GM12878 (cell line): ENCODE data around the gene PADI3. TPM values are rescaled to one million over a fixed set of nuclear protein-coding genes. Genes with fewer than 3 reads are reported as not detected.

Source experiments
- ATAC-seq: fragments of 200-7000 bp; cut with Tn5 transposase; 3 replicates; pipeline ENCODE4 v1.9.1; 2020; ENCODE audit warnings: mild to moderate bottlenecking, moderate library complexity
- BruUV-seq: library from RNA; stranded (reverse); fragments of 400-500 nt; replicated peaks from 2 replicates; lab custom pipeline; 2021; lab: Mats Ljungman, UMichigan
- CTCF ChIA-PET: fragments of 300-600 bp; sonication (Branson Sonifier 250); formaldehyde crosslinking; extraction: SDS; loops from one replicate; lab custom pipeline; 2021; ENCODE audit warnings: inconsistent platforms; lab: Yijun Ruan, JAX
- POLR2A ChIA-PET: fragments of 350-600 bp; formaldehyde crosslinking; extraction: SDS; loops from one replicate; lab custom pipeline; 2021; ENCODE audit warnings: inconsistent platforms; lab: Charles Lee
- RAD21 ChIA-PET: fragments of 300-600 bp; sonication (Branson Sonifier 250); formaldehyde crosslinking; loops from one replicate; lab custom pipeline; 2023; ENCODE audit warnings: antibody characterized with exemption; ENCODE audit not compliant: unreplicated experiment; lab: Charles Lee
- SMC1A ChIA-PET: fragments of 300-600 bp; sonication (Branson Sonifier 250); formaldehyde crosslinking; loops from one replicate; lab custom pipeline; 2023; ENCODE audit not compliant: unreplicated experiment, uncharacterized antibody; lab: Charles Lee
- DNase-seq: peaks from one replicate; pipeline ENCODE4 v3.0.0-alpha.2; 2011; ENCODE audit warnings: low read depth, low spot score
- FAIRE-seq: peaks from 3 replicates; lab custom pipeline; 2011; peaks lifted over from hg19 to GRCh38; lab: Jason Lieb, UNC
- H2AFZ ChIP-seq: 2 replicates; pipeline ENCODE4 v1.6.0; 2011; ENCODE audit warnings: low read depth, low read length, control low read depth; ENCODE audit not compliant: control insufficient read depth
- H3K27ac ChIP-seq: 2 replicates; pipeline ENCODE4 v1.5.1; 2011; ENCODE audit warnings: control low read depth; ENCODE audit not compliant: control insufficient read depth, insufficient read depth
- H3K27me3 ChIP-seq, 2 experiments: replicated peaks in 1 of 2; 2 replicates each; pipeline versions ENCODE4 v1.6.0 to v1.6.1; 2011; ENCODE audit warnings: low read length in 1 of 2; ENCODE audit not compliant: control insufficient read depth in 2 of 2, insufficient read depth in 2 of 2
- H3K36me3 ChIP-seq, 2 experiments: 2 replicates each; pipeline ENCODE4 v1.5.1; 2011; ENCODE audit warnings: low read length in 1 of 2; ENCODE audit not compliant: control insufficient read depth in 2 of 2, insufficient read depth in 2 of 2
- H3K4me1 ChIP-seq: 2 replicates; pipeline ENCODE4 v1.6.1; 2011; ENCODE audit warnings: mild to moderate bottlenecking, low read length, moderate library complexity, mixed read lengths; ENCODE audit not compliant: control insufficient read depth, insufficient read depth
- H3K4me2 ChIP-seq: 2 replicates; pipeline ENCODE4 v1.6.0; 2011; ENCODE audit warnings: control low read depth; ENCODE audit not compliant: control insufficient read depth, insufficient read depth
- H3K4me3 ChIP-seq: fragments of 200-600 bp; sonication (generic); 2 replicates; pipeline ENCODE4 v1.5.1; 2016
- H3K79me2 ChIP-seq: 2 replicates; pipeline ENCODE4 v1.6.0; 2011; ENCODE audit warnings: low read length; ENCODE audit not compliant: control insufficient read depth, insufficient read depth
- H3K9ac ChIP-seq: 2 replicates; pipeline ENCODE4 v1.8.0; 2011; ENCODE audit warnings: low read length, control low read depth, mixed read lengths; ENCODE audit not compliant: control insufficient read depth, insufficient read depth
- H3K9me3 ChIP-seq: replicated peaks from 3 replicates; pipeline ENCODE4 v1.5.1; 2011; ENCODE audit warnings: mild to moderate bottlenecking, low read length; ENCODE audit not compliant: control insufficient read depth, insufficient read depth
- H4K20me1 ChIP-seq: 2 replicates; pipeline ENCODE4 v1.6.0; 2011; ENCODE audit not compliant: control insufficient read depth, insufficient read depth
- ATF7 ChIP-seq: fragments of 450-650 bp; IDR thresholded peaks from 2 replicates; pipeline ENCODE4 v1.6.1; 2016; ENCODE audit warnings: low read depth, mild to moderate bottlenecking
- CREB1 ChIP-seq: IDR thresholded peaks from 2 replicates; pipeline ENCODE4 v1.6.1; 2012; ENCODE audit warnings: low read depth, mild to moderate bottlenecking, inconsistent platforms
- GABPA ChIP-seq: IDR thresholded peaks from 2 replicates; pipeline ENCODE4 v1.6.1; 2014; ENCODE audit warnings: antibody characterized with exemption, low read depth, mild to moderate bottlenecking, inconsistent platforms
- HDAC6 ChIP-seq: fragments of 200-600 bp; sonication (generic); IDR thresholded peaks from one replicate; pipeline ENCODE4 v1.8.0; 2017; ENCODE audit warnings: antibody characterized with exemption; ENCODE audit not compliant: unreplicated experiment
- HDGF ChIP-seq: fragments of 450-650 bp; IDR thresholded peaks from 2 replicates; pipeline ENCODE4 v1.6.1; 2016; ENCODE audit warnings: antibody characterized with exemption
- IKZF2 ChIP-seq, 2 experiments: fragments of 450-650 bp; IDR thresholded peaks; 2 replicates each; pipeline ENCODE4 v1.6.1; 2017; ENCODE audit warnings: mild to moderate bottlenecking in 2 of 2, moderate library complexity in 2 of 2
- IRF3 ChIP-seq: fragments of 450-650 bp; IDR thresholded peaks from 2 replicates; pipeline ENCODE4 v1.6.1; 2014; ENCODE audit warnings: mild to moderate bottlenecking
- MEF2B ChIP-seq: fragments of 450-650 bp; IDR thresholded peaks from 2 replicates; pipeline ENCODE4 v1.6.1; 2018; ENCODE audit warnings: mild to moderate bottlenecking, moderate library complexity; ENCODE audit not compliant: partially characterized antibody, poor library complexity, severe bottlenecking
- NRF1 ChIP-seq: conservative IDR thresholded peaks from 2 replicates; pipeline ENCODE4 v1.6.1; 2011; ENCODE audit warnings: mild to moderate bottlenecking, low read depth, low read length, improper control_type of control experiment
- POLR2AphosphoS2 ChIP-seq: IDR thresholded peaks from 2 replicates; pipeline ENCODE4 v1.6.1; 2011; ENCODE audit warnings: low read depth, mild to moderate bottlenecking, low read length, improper control_type of control experiment, moderate library complexity
- POLR2AphosphoS5 ChIP-seq: IDR thresholded peaks from 2 replicates; pipeline ENCODE4 v1.6.1; 2011; ENCODE audit warnings: mild to moderate bottlenecking, low read length, inconsistent platforms
- REST ChIP-seq: IDR thresholded peaks from 2 replicates; pipeline ENCODE4 v1.6.1; 2012; ENCODE audit warnings: mild to moderate bottlenecking, low read depth, low read length
- SPI1 ChIP-seq: IDR thresholded peaks from 2 replicates; pipeline ENCODE4 v1.6.1; 2011; ENCODE audit warnings: low read depth, mild to moderate bottlenecking, low read length, moderate library complexity, borderline replicate concordance; ENCODE audit not compliant: insufficient read depth
- WGBS: methylation state at CpG from one replicate; pipeline ENCODE4 v1.1.6; 2016; ENCODE audit warnings: low lambda C conversion rate; ENCODE audit not compliant: insufficient replicate concordance, insufficient coverage; ENCODE audit errors: missing lambda C conversion rate; 5-methylcytosine and 5-hydroxymethylcytosine counted together
- in situ Hi-C: fragments of 300-500 bp; cut with MboI; formaldehyde crosslinking; loops from 9 replicates; pipeline ENCODE4 v1.14.3; 2018; ENCODE audit warnings: mixed read lengths
- intact Hi-C: fragments of 100-400 bp; cut with micrococcal nuclease; formaldehyde crosslinking; loops from one replicate; pipeline ENCODE4 v1.14.2; 2022; ENCODE audit not compliant: unreplicated experiment
- polyA plus RNA-seq, 11 experiments: library from polyadenylated mRNA; depleted of rRNA in 4 of 11; unstranded in 6 of 11; stranded (reverse) in 5 of 11; fragments of >200 nt; fragmentation: Nextera tagmentation in 4 of 11; fragmentation: Illumina TruSeq in 1 of 11; extraction: Ambion mirVana in 4 of 11; extraction: Trizol in 1 of 11; gene quantifications; 1 replicate in 1 of 11; 2 replicates in 10 of 11; pipeline versions ENCODE4 v1.2.1 to v1.2.3, GENCODE V29; 2011 to 2016; ENCODE audit warnings: inconsistent platforms in 2 of 11, missing spikeins in 2 of 11, low read depth in 1 of 11
- total RNA-seq, 4 experiments: library from RNA; depleted of rRNA in 3 of 4; stranded (reverse); fragments of >200 nt in 3 of 4; fragmentation: Illumina TruSeq in 1 of 4; extraction: Trizol in 1 of 4; gene quantifications; 2 replicates each; pipeline versions ENCODE4 v1.2.1 to v1.2.3, GENCODE V29; 2013 to 2021

PADI3 gene
- total and polyA plus RNA-seq, 10 of the 15 experiments (the other 5 are each of a cell fraction or from before 2014, with no cell fraction given) = 0.01 TPM; not detected in 9

- no peak for TF ChIP-seq IKZF2 (IDR thresholded peaks at IDR 0.05)
- TF ChIP-seq IRF3 = no peak
- TF ChIP-seq POLR2AphosphoS5 = no peak
- TF ChIP-seq POLR2AphosphoS2 = no peak
- no peak for TF ChIP-seq HDGF
- no peak for TF ChIP-seq HDAC6
- TF ChIP-seq SPI1 = no peak
- no peak for TF ChIP-seq REST
- no peak for TF ChIP-seq GABPA
- no peak for TF ChIP-seq ATF7
- no peak for TF ChIP-seq NRF1
- no peak for TF ChIP-seq MEF2B
- TF ChIP-seq CREB1 = no peak
- Histone ChIP-seq H3K36me3 (no peaks in the 10 kb centered on the region), H2AFZ (no peak overlapping the region), H3K79me2 (no peaks in the 10 kb centered on the region), H3K4me2 (no peak overlapping the region), H4K20me1 (no peaks in the 10 kb centered on the region), H3K9me3 (no peaks in the 10 kb centered on the region), H3K27me3 (no peaks in the 10 kb centered on the region; a peak in 1 of 4 replicates), H3K27ac (no peak overlapping the region), H3K9ac (no peak overlapping the region), H3K4me3 (no peak overlapping the region), H3K4me1 (no peaks in the 10 kb centered on the region)
- ChIA-PET SMC1A (no interaction called here), RAD21 (no interaction called here), CTCF (no interaction called here), POLR2A (no interaction called here)
- BruUV-seq = no TSS peak
- 15% methylated on average over 7 of the region's 7 CpGs for WGBS
- intact Hi-C loops (no loop called here), in situ Hi-C loops (no loop called here)
- ATAC-seq = no peak
- no peak for DNase-seq
- no peak for FAIRE-seq
These were observed 61.3 kb downstream of the PADI3 start for GRCh38 chr1:17310068-17310640.
